HEK293 (cell line): Measurements from ENCODE around the gene TIMM10B.

Experiments used
- BCL11A ChIP-seq: fragments of 450-650 bp; formaldehyde crosslinking; IDR thresholded peaks from 2 replicates; pipeline ENCODE4 v1.5.1; 2016; ENCODE audit warnings: low read depth, missing biosample characterization, missing genetic modification characterization
- HOXA7 ChIP-seq: sonication (generic); formaldehyde crosslinking; IDR thresholded peaks from 2 replicates; pipeline ENCODE4 v1.8.1; 2022; ENCODE audit warnings: missing genetic modification reagents, borderline replicate concordance
- MZF1 ChIP-seq: fragments of 450-650 bp; formaldehyde crosslinking; IDR thresholded peaks from 2 replicates; pipeline ENCODE4 v1.5.1; 2017; ENCODE audit warnings: missing biosample characterization, missing genetic modification characterization, borderline replicate concordance
- SETDB1 ChIP-seq: IDR thresholded peaks from one replicate; pipeline ENCODE4 v1.6.1; 2017; ENCODE audit warnings: mild to moderate bottlenecking, low read length, moderate library complexity, mixed read lengths; ENCODE audit not compliant: insufficient read length
- TCF7L2 ChIP-seq: IDR thresholded peaks from 2 replicates; pipeline ENCODE4 v1.6.1; 2011; ENCODE audit warnings: low read depth, mild to moderate bottlenecking, inconsistent platforms, low read length, moderate library complexity, borderline replicate concordance
- ZBTB6 ChIP-seq: fragments of 450-650 bp; formaldehyde crosslinking; IDR thresholded peaks from 2 replicates; pipeline ENCODE4 v1.5.1; 2017; ENCODE audit warnings: missing biosample characterization, missing genetic modification characterization
- ZFP3 ChIP-seq: fragments of 450-650 bp; formaldehyde crosslinking; IDR thresholded peaks from 2 replicates; pipeline ENCODE4 v1.5.1; 2016; ENCODE audit warnings: low read depth, missing biosample characterization, missing genetic modification characterization
- ZFP37 ChIP-seq: fragments of 450-650 bp; formaldehyde crosslinking; IDR thresholded peaks from 2 replicates; pipeline ENCODE4 v1.5.1; 2016; ENCODE audit warnings: missing biosample characterization, missing genetic modification characterization
- ZNF169 ChIP-seq: fragments of 450-650 bp; formaldehyde crosslinking; IDR thresholded peaks from 2 replicates; pipeline ENCODE4 v1.5.1; 2016; ENCODE audit warnings: missing biosample characterization, missing genetic modification characterization
- ZNF24 ChIP-seq: fragments of 450-650 bp; formaldehyde crosslinking; IDR thresholded peaks from 2 replicates; pipeline ENCODE4 v1.5.1; 2016; ENCODE audit warnings: missing biosample characterization, missing genetic modification characterization
- ZNF280D ChIP-seq: fragments of 450-650 bp; formaldehyde crosslinking; IDR thresholded peaks from 2 replicates; pipeline ENCODE4 v1.5.1; 2016; ENCODE audit warnings: missing biosample characterization, missing genetic modification characterization
- TF ChIP-seq, protein P1 (sequence below): fragments of 450-650 bp; formaldehyde crosslinking; IDR thresholded peaks from 2 replicates; pipeline ENCODE4 v1.5.1; 2016; ENCODE audit warnings: missing biosample characterization, missing genetic modification characterization
- TF ChIP-seq, protein P2 (sequence below): fragments of 450-650 bp; formaldehyde crosslinking; conservative IDR thresholded peaks from 2 replicates; pipeline ENCODE4 v1.5.1; 2016; ENCODE audit warnings: low read depth, missing biosample characterization, missing genetic modification characterization
- TF ChIP-seq, protein P3 (sequence below): fragments of 450-650 bp; formaldehyde crosslinking; IDR thresholded peaks from 2 replicates; pipeline ENCODE4 v1.5.1; 2016; ENCODE audit warnings: missing biosample characterization, missing genetic modification characterization

DNA sequence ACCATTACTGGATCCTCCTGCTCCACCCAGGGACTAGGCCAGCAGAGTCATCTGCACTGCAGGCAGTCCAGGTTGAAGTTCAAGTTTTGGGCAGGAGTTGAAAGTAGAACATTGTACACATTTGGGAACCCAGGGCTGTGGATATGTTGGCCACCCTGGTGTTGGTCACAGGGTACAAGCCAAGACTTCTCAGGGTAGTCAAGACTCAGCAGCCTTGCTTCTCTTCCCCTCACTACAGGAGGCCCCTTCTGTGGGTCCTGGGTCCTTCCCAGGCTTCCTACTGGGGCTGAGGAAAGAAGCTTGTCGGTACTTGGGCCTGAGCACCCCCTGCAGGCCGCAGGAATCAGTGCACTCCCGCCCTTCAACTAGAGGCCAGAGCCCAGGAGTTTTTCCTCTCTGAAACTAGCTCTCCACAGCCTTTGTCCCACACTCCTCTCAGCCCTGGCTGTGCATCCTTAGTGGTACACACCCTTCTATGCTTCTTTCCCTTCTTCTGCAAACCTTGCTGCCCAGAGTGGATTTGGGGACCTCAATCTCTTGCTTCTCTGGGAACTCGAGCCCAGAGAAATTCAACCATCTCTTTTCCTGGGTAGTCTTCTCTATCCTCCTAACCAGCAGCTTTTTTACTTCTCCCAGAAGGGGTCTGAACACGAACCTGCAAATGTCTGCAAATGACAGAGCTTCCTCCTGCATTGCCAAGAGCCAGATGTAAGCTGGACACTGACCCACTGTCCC is 37.9 kb upstream of the TIMM10B start:
- TF ChIP-seq HOXA7 (CRISPR knock-in tag) (no peak), ZFP37 (no peak), ZFP3 (tag by site-specific recombination) (no peak), BCL11A (tag by site-specific recombination) (no peak), ZNF24 (no peak), ZNF169 (tag by site-specific recombination) (no peak), SETDB1 (no peak), ZBTB6 (tag by site-specific recombination) (no peak), MZF1 (tag by site-specific recombination) (no peak), ZNF280D (tag by site-specific recombination) (no peak), TCF7L2 (no peak)
- TF ChIP-seq, protein P1, sequence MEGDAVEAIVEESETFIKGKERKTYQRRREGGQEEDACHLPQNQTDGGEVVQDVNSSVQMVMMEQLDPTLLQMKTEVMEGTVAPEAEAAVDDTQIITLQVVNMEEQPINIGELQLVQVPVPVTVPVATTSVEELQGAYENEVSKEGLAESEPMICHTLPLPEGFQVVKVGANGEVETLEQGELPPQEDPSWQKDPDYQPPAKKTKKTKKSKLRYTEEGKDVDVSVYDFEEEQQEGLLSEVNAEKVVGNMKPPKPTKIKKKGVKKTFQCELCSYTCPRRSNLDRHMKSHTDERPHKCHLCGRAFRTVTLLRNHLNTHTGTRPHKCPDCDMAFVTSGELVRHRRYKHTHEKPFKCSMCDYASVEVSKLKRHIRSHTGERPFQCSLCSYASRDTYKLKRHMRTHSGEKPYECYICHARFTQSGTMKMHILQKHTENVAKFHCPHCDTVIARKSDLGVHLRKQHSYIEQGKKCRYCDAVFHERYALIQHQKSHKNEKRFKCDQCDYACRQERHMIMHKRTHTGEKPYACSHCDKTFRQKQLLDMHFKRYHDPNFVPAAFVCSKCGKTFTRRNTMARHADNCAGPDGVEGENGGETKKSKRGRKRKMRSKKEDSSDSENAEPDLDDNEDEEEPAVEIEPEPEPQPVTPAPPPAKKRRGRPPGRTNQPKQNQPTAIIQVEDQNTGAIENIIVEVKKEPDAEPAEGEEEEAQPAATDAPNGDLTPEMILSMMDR (tag by site-specific recombination), result 0 out of 2 replicates have a peak, but pooled peaks have one; percentile 25
- TF ChIP-seq, protein P2, sequence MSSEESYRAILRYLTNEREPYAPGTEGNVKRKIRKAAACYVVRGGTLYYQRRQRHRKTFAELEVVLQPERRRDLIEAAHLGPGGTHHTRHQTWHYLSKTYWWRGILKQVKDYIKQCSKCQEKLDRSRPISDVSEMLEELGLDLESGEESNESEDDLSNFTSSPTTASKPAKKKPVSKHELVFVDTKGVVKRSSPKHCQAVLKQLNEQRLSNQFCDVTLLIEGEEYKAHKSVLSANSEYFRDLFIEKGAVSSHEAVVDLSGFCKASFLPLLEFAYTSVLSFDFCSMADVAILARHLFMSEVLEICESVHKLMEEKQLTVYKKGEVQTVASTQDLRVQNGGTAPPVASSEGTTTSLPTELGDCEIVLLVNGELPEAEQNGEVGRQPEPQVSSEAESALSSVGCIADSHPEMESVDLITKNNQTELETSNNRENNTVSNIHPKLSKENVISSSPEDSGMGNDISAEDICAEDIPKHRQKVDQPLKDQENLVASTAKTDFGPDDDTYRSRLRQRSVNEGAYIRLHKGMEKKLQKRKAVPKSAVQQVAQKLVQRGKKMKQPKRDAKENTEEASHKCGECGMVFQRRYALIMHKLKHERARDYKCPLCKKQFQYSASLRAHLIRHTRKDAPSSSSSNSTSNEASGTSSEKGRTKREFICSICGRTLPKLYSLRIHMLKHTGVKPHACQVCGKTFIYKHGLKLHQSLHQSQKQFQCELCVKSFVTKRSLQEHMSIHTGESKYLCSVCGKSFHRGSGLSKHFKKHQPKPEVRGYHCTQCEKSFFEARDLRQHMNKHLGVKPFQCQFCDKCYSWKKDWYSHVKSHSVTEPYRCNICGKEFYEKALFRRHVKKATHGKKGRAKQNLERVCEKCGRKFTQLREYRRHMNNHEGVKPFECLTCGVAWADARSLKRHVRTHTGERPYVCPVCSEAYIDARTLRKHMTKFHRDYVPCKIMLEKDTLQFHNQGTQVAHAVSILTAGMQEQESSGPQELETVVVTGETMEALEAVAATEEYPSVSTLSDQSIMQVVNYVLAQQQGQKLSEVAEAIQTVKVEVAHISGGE (tag by site-specific recombination), result no peak
- TF ChIP-seq, protein P3, sequence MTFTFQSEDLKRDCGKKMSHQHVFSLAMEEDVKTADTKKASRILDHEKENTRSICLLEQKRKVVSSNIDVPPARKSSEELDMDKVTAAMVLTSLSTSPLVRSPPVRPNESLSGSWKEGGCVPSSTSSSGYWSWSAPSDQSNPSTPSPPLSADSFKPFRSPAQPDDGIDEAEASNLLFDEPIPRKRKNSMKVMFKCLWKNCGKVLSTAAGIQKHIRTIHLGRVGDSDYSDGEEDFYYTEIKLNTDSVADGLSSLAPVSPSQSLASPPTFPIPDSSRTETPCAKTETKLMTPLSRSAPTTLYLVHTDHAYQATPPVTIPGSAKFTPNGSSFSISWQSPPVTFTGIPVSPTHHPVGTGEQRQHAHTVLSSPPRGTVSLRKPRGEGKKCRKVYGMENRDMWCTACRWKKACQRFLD, result no peak
